Skeletal muscle tissue (tissue), 4 donors: ENCODE measurements around the gene SFR1. TPM values are rescaled to one million over a fixed set of nuclear protein-coding genes. Genes with fewer than 3 reads are reported as not detected.

Experiments used
- H3K27ac ChIP-seq: one replicate; pipeline ENCODE4 v1.7.0; 2013; ENCODE audit warnings: mild to moderate bottlenecking, low read depth, low read length, inconsistent platforms
- H3K27me3 ChIP-seq, 3 donors: one replicate each; pipeline ENCODE4 v1.7.0; 2013; ENCODE audit warnings: low read length in 3 of 3; ENCODE audit not compliant: control insufficient read depth in 3 of 3, insufficient read depth in 3 of 3
- H3K36me3 ChIP-seq, 3 donors: one replicate each; pipeline ENCODE4 v1.7.0; 2013; ENCODE audit warnings: low read length in 3 of 3; ENCODE audit not compliant: control insufficient read depth in 3 of 3, insufficient read depth in 3 of 3
- H3K4me1 ChIP-seq, 3 donors: one replicate each; pipeline ENCODE4 v1.7.0; 2013; ENCODE audit warnings: low read length in 3 of 3, mild to moderate bottlenecking in 3 of 3; ENCODE audit not compliant: control insufficient read depth in 3 of 3, insufficient read depth in 3 of 3
- H3K4me3 ChIP-seq, 3 donors: one replicate each; pipeline ENCODE4 v1.7.0; 2013; ENCODE audit warnings: low read length in 3 of 3
- H3K9ac ChIP-seq, 3 donors: one replicate each; pipeline ENCODE4 v1.7.0; 2013; ENCODE audit warnings: low read length in 3 of 3, mild to moderate bottlenecking in 3 of 3, moderate library complexity in 2 of 3, low read depth in 1 of 3
- H3K9me3 ChIP-seq, 3 donors: one replicate each; pipeline ENCODE4 v1.7.0; 2013; ENCODE audit warnings: low read length in 3 of 3; ENCODE audit not compliant: control insufficient read depth in 3 of 3
- total RNA-seq: library from RNA; depleted of rRNA; stranded (reverse); fragments of >200 nt; gene quantifications from one replicate; pipeline ENCODE4 v1.2.3, GENCODE V29; 2014
- donor health status: Osteomylitis.

The SFR1 gene
- total RNA-seq, 1 donor from 2014 or later: 2.1 TPM

GRCh38 chr10:104122225-104123107 is 495 bp downstream of the SFR1 start:
- peak overlapping the region; percentile 87 to 95 (median 90) for H3K4me3 ChIP-seq
- H3K27ac ChIP-seq: peak overlapping the region; percentile 100
- no peaks in the 10 kb centered on the region for H3K27me3 ChIP-seq
- peak overlapping the region; percentile 89 to 98 (median 95) for H3K9ac ChIP-seq
- H3K4me1 ChIP-seq: peaks cover 6 to 11% (median 10%) of the 10 kb centered on the region in 3 donors
- no peaks in the 10 kb centered on the region for H3K36me3 ChIP-seq
- H3K9me3 ChIP-seq: no peaks in the 10 kb centered on the region

- Histone ChIP-seq H3K27me3 (no peaks in the 10 kb centered on the region), H3K4me1 (peaks cover 6 to 11% (median 10%) of the 10 kb centered on the region in 3 donors), H3K9me3 (no peaks in the 10 kb centered on the region), H3K9ac (no peak overlapping the region), H3K36me3 (no peaks in the 10 kb centered on the region), H3K4me3 (no peak overlapping the region), H3K27ac (no peak overlapping the region)
Measured at GRCh38 chr10:104123397-104123796, 1.4 kb downstream of the SFR1 start.

DNA sequence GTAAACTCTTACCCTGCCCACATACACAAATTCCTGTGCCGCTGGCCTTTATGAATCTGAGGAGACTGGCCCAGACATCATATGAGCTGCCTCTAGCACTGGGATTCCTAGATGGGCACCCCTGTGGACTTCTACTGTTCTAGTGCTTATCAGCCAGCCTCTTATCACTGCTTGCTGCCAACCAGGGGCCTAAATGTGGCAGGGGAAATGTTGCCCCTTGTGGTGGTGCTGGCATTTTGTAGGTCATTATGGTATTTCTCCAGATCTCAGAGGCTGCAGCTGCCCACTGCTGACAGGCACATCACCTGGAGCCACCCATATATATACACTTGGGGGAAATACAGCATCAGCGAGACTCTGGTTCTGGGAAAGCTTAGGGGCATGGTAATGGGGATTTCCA is 5.4 kb downstream of the SFR1 start:
- no peak overlapping the region for H3K27ac ChIP-seq

DNA sequence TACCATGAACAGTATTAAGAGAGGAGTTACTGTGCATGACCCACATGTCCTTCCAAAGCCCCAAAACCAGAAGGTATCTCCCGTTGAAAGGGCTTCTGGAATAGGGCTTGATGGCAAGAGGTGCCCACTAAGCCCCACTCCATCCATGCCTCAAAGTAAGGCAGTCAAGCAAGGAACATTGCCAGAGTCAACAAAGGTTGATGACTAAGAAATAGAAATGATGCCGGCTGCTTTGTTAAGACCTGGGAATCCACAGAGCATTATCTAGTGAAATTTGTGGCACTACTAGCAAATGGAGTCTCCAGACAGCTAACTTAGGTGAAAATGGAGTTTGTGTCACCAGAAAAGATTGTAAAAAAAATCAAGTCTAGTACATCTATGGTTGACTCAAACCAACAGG is 6.2 kb downstream of the SFR1 start:
- H3K27ac ChIP-seq: no peak overlapping the region
- no peaks in the 10 kb centered on the region for H3K4me1 ChIP-seq
- no peaks in the 10 kb centered on the region for H3K9me3 ChIP-seq
- H3K27me3 ChIP-seq: no peaks in the 10 kb centered on the region
- no peak overlapping the region for H3K9ac ChIP-seq
- H3K4me3 ChIP-seq: no peak overlapping the region
- no peaks in the 10 kb centered on the region for H3K36me3 ChIP-seq

More for the DNA sequence above, 5.4 kb downstream of the SFR1 start:
- no peak overlapping the region for H3K9ac ChIP-seq
- no peaks in the 10 kb centered on the region for H3K36me3 ChIP-seq
- no peaks in the 10 kb centered on the region for H3K9me3 ChIP-seq
- peaks cover 0 to 3% (median 3%) of the 10 kb centered on the region in 3 donors for H3K4me1 ChIP-seq
- H3K27me3 ChIP-seq: no peaks in the 10 kb centered on the region
- no peak overlapping the region for H3K4me3 ChIP-seq

- no peaks in the 10 kb centered on the region for H3K27me3 ChIP-seq
- H3K4me3 ChIP-seq: no peak overlapping the region
- H3K27ac ChIP-seq: no peak overlapping the region
- H3K9ac ChIP-seq: no peak overlapping the region
- no peaks in the 10 kb centered on the region for H3K9me3 ChIP-seq
- no peaks in the 10 kb centered on the region for H3K4me1 ChIP-seq
- H3K36me3 ChIP-seq: no peaks in the 10 kb centered on the region
Measured at GRCh38 chr10:104130041-104130440, 8.1 kb downstream of the SFR1 start.

GRCh38 chr10:104138131-104138530 is 16.2 kb downstream of the SFR1 start:
- Histone ChIP-seq H3K27me3 (no peaks in the 10 kb centered on the region), H3K4me1 (no peaks in the 10 kb centered on the region), H3K9me3 (no peaks in the 10 kb centered on the region), H3K4me3 (no peak overlapping the region), H3K36me3 (no peaks in the 10 kb centered on the region), H3K9ac (no peak overlapping the region), H3K27ac (no peak overlapping the region)

DNA sequence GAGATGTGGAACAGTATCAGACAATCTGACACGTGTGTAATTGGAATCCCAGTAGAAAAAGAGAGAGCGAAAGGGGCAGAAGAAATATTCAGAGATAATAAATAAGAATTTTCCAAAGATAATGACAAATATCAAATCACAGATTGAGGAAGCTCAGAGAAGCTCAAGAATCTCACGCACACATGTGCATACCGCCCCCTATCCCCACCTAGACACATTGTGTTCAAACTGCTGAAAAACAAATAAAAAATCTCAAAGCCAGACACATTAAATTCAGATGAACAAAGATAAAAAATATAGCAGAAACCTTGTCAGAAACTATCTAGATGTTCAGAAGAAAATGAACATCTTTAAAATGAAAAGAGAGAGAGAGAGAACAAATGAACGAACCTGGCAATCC is 17.2 kb downstream of the SFR1 start:
- Histone ChIP-seq H3K27me3 (no peaks in the 10 kb centered on the region), H3K9ac (no peak overlapping the region), H3K9me3 (no peaks in the 10 kb centered on the region), H3K4me1 (no peaks in the 10 kb centered on the region), H3K4me3 (no peak overlapping the region), H3K27ac (no peak overlapping the region), H3K36me3 (no peaks in the 10 kb centered on the region)

DNA sequence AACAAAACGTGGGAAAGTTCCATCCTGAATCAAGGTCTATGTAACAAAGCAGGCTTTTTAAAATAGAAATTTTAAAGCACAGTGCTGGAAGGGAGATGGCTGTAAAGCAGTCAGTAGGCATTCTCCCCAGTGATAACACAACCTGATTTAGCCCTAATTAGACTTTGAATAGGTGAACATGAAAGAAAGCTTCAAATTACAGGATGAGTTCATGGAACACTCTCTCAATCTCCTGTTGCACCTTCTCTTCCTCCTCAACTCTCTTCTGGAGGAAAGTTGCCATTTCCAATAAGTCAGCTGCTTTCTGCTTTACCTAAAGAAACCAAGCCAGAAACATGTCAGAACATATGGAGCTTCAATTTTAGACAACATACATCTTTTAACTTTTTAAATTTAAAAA is 20.1 kb downstream of the SFR1 start:
- Histone ChIP-seq H3K27ac (no peak overlapping the region), H3K4me3 (no peak overlapping the region), H3K4me1 (no peaks in the 10 kb centered on the region), H3K9me3 (no peaks in the 10 kb centered on the region), H3K27me3 (no peaks in the 10 kb centered on the region), H3K9ac (no peak overlapping the region), H3K36me3 (no peaks in the 10 kb centered on the region)

GRCh38 chr10:104143829-104144228 is 21.9 kb downstream of the SFR1 start:
- no peak overlapping the region for H3K4me3 ChIP-seq
- no peaks in the 10 kb centered on the region for H3K36me3 ChIP-seq
- H3K9ac ChIP-seq: no peak overlapping the region
- no peaks in the 10 kb centered on the region for H3K27me3 ChIP-seq
- H3K4me1 ChIP-seq: no peaks in the 10 kb centered on the region
- H3K27ac ChIP-seq: no peak overlapping the region
- H3K9me3 ChIP-seq: no peaks in the 10 kb centered on the region

- Histone ChIP-seq H3K9ac (no peak overlapping the region), H3K27me3 (no peaks in the 10 kb centered on the region), H3K9me3 (no peaks in the 10 kb centered on the region), H3K4me1 (no peaks in the 10 kb centered on the region), H3K4me3 (no peak overlapping the region), H3K27ac (no peak overlapping the region), H3K36me3 (no peaks in the 10 kb centered on the region)
Measured at GRCh38 chr10:104144931-104145330, 23.0 kb downstream of the SFR1 start.
